HG02623 (cell line): ENCODE measurements around the gene LHFPL2.
A peak's percentile ranks its signal among the peaks of the same experiment; 100 is the strongest.
"Not testable (repeated sequence)": the region's sequence is repeated elsewhere in the genome, so short reads cannot be mapped to it uniquely, and the experiment has no call there.

Experiments
- ATAC-seq: cut with Tn5 transposase; IDR thresholded peaks from one replicate; pipeline ENCODE4 v1.9.1; 2021; ENCODE audit warnings: moderate library complexity; ENCODE audit not compliant: unreplicated experiment

LHFPL2 gene

GRCh38 chr5:78667461-78668103 lies 19.0 kb upstream of the LHFPL2 start:
- ATAC-seq: no peak

- ATAC-seq: not testable (repeated sequence)
Measured at GRCh38 chr5:78666975-78667374, 18.4 kb upstream of the LHFPL2 start.

- no peak for ATAC-seq
Measured at GRCh38 chr5:78666041-78666444, 17.5 kb upstream of the LHFPL2 start.

- no peak for ATAC-seq
Measured at GRCh38 chr5:78665534-78665933, 17.0 kb upstream of the LHFPL2 start.

- ATAC-seq: no peak
Measured at GRCh38 chr5:78662323-78662722, 13.8 kb upstream of the LHFPL2 start.

- peak; percentile 73 for ATAC-seq
Measured at GRCh38 chr5:78661691-78662090, 13.1 kb upstream of the LHFPL2 start.

- no peak for ATAC-seq
Measured at GRCh38 chr5:78661044-78661443, 12.5 kb upstream of the LHFPL2 start.

GRCh38 chr5:78660401-78660800 lies 11.8 kb upstream of the LHFPL2 start:
- no peak for ATAC-seq

- ATAC-seq: no peak
Measured at GRCh38 chr5:78659714-78660113, 11.1 kb upstream of the LHFPL2 start.

GRCh38 chr5:78659114-78659513 lies 10.5 kb upstream of the LHFPL2 start:
- ATAC-seq: no peak

- ATAC-seq: no peak
Measured at GRCh38 chr5:78657201-78657600, 8.6 kb upstream of the LHFPL2 start.

GRCh38 chr5:78655746-78656290 lies 7.2 kb upstream of the LHFPL2 start:
- ATAC-seq: no peak

- ATAC-seq: no peak
Measured at GRCh38 chr5:78654386-78654785, 5.8 kb upstream of the LHFPL2 start.

GRCh38 chr5:78653681-78654366 lies 5.3 kb upstream of the LHFPL2 start:
- ATAC-seq: no peak

GRCh38 chr5:78653031-78653430 lies 4.5 kb upstream of the LHFPL2 start:
- ATAC-seq: no peak

GRCh38 chr5:78651468-78651867 lies 2.9 kb upstream of the LHFPL2 start:
- no peak for ATAC-seq

- ATAC-seq: no peak
Measured at GRCh38 chr5:78650531-78650930, 2.0 kb upstream of the LHFPL2 start.

- no peak for ATAC-seq
Measured at GRCh38 chr5:78649861-78650496, 1.4 kb upstream of the LHFPL2 start.

GRCh38 chr5:78649211-78649695 lies 681 bp upstream of the LHFPL2 start:
- no peak for ATAC-seq

GRCh38 chr5:78647838-78648358 lies 674 bp downstream of the LHFPL2 start:
- peak; percentile 22 for ATAC-seq

- ATAC-seq: no peak
Measured at GRCh38 chr5:78647351-78647818, 1.2 kb downstream of the LHFPL2 start.
